ENCODE data around the gene LUZP2.
"Not testable (repeated sequence)": the region's sequence is repeated elsewhere in the genome, so short reads cannot be mapped to it uniquely, and the experiment has no call there.

Gene LUZP2

DNA sequence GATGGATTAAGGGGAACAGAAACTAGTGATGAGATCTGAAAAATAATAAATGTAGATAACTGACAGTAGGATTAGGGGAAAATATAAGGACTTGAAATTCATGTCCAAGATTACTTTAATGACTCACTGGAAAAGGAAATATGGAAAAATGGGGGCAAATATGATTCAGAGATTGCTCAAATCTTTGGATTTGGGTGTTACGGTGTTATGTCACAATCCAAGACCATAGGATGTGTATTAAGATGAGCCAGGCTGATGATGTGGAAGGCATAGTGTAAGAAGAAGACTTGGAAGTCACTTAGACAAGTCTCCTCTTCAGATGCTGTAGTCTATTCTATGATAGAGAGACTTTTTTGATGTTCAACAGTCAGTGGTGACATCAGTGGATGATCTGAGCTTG is 323.7 kb downstream of the LUZP2 start:
- DNase-seq (ENCODE audit: low spot score) = no peak

DNA sequence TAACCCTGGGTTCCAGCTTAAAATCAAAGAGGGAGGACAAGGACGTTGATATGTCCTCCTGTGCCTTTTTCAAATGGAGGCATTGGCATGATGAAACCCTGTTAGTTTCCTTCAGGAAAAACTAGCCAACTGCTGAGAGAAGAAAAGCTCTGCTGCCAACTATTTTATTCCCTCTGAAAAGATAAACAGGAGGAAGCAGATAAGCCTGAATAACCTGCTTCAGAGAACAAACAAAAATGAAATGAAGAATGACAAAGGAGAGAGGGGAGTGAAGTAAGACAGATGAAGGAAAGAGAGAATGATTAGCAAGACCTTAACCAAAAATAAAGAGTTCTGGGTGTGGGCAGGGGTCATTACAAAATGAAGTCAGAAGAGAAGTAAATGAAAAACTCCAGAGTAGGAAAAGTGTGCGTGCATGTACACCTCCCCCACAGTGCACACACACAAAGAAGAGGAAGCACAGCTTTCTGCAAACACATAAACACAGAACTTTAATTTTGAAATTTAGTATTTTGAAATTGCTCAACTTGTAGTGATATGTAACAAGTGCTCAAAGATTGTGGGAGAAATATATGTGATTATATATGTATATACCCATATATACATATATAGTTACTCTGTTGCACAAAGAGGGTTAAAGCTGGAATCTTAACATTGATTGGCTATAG is 332.2 kb downstream of the LUZP2 start:
- DNase-seq (ENCODE audit: low spot score) = no peak

DNA sequence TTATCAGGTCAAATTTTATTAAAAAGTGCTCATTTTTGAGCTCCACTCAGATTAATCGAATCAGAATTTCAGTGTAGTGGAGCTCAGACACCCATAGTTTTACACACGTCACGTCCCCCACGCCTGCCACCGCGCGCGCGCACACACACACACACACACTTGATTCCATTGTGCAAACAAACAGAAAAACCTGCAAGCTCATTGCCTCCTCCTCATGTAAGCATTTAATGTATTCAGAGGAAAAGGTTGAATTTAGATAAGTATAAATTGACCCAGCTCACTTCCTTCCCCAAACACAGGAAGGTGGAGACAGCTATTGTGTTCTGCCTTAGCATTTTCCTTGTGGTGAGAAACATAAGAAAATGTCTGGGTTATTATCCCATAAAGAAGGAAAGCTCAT is 336.7 kb downstream of the LUZP2 start:
- DNase-seq (ENCODE audit: low spot score) = no peak

DNA sequence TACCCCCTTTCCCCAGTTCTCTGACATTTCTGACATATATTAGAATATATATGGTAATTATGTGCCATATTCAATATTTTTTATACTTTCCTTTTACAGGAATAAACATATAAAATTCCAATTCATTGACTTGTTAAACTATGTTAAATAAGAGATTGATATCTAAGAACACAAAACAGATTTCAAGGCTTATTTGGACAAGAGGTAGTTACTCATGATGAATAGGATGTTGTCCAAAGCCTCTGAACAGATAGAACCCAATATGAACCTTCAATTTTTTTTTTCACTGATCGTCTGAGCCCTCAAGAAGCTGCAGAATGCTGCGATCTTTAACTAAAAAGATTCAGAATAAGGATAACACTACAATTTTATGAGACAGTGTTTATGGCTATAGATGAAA is 340.3 kb downstream of the LUZP2 start:
- no peak for DNase-seq (ENCODE audit: low spot score)

DNA sequence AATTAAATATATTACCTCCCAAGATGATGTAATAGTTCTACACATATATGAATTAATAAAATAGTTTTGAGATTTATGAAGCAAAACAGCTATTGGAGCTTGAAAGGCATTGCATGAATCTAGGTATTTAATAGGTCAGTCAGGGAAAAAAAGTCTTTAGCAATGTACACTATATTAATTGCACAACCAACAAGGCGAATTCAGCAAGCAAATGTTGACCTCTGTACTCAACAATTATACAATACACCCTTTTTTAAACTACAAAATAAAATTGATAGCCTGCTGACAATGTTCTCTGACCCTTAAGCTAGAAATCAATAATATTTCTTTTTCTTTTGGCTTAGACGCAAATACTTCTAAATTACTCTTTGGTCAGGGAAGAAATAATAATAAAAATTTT is 345.5 kb downstream of the LUZP2 start:
- no peak for DNase-seq (ENCODE audit: low spot score)

DNA sequence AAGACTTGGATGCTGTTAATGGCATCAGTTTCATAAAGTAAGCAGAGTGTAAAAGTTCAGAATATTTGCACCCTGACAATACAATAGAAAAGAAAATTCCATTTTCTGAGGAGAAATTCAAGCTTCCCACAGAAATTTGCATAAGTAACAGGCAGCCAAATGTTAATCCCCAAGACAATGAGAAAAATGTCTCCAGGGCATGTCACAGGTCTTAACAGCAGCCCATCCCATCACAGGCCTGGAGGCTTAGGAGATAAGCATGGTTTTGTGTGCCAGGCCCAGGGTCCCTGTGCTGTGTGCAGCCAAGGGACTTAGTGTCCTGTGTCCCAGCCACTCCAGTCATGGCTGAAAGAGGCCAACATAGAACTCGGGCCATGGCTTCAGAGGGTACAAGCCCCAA is 347.6 kb downstream of the LUZP2 start:
- DNase-seq (ENCODE audit: low spot score) = no peak

DNA sequence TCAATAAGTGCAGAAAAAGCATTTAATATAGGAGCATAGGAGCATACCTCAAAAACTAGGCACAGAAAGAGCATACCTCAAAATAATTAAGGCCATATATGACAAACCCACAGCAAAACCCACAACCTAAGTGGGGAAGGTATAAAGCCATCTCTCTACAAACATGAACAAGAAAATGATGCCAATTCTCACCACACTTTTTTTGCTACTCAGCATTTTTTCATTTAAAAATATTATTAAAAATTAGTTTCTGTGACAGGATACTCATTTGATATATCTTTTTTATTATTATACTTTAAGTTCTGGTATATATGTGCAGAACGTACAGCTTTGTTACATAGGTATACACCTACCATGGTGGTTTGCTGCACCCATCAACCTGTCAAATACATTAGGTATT is 352.0 kb downstream of the LUZP2 start:
- DNase-seq (ENCODE audit: low spot score) = no peak

DNA sequence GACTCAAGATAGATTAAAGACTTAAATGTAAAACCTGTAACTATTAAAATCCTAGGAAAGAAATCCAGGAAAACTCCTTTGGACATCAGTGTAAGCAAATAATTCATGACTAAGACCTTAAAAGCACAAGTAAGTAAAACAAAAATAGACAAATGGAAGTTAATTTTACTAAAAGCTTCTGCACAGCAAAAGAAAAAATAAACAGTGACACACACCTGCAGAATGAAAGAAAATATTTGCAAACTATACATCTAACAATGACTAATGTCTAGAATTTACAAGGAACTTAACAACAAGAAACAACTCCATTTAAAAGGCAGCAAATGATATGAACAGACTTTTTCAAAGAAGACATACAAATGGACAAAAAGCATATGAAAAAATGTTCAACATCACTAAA is 359.1 kb downstream of the LUZP2 start:
- no peak for DNase-seq (ENCODE audit: low spot score)

DNA sequence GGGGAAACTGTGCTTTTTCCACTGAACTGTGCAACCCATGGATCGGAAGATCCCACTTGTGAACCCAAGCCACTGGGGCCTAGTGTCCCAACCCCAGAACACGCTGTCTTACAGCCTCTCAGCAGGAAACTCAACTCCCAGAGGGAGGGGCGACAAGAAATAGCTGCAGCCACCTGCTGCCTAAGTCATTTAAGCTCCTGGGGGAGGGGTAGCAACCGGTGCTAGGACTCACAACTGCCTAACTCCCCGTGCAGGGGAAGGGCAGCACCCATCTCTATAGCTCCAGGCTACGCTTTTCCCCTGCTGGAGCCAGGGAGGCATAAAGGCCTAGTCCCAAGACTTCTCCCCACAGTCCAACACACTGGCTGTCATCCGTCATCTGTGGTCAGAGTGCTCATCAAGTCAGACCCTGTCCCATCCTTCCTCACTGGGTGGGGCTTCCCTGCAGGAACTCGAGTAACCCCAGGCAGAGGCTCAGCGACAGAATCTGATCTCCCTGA is 363.0 kb downstream of the LUZP2 start:
- DNase-seq (ENCODE audit: low spot score) = no peak

DNA sequence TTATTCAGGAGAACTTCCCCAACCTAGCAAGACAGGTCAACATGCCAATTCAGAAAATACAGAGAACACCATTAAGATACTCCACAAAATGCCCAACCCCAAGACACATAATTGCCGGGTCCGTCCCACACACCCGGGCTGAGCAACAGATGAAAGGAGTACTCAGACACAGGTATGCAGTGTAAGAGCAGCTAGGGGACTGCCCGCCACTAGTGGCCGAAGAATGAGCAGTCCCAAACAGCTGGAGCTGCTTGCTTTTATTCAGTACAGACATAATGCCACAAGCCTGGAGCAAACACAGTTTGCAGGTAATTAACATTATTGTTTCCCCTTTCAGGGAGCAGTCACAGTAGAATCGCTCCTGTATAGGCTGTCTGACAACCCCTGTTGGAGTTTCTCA is 364.6 kb downstream of the LUZP2 start:
- DNase-seq (ENCODE audit: low spot score) = no peak

DNA sequence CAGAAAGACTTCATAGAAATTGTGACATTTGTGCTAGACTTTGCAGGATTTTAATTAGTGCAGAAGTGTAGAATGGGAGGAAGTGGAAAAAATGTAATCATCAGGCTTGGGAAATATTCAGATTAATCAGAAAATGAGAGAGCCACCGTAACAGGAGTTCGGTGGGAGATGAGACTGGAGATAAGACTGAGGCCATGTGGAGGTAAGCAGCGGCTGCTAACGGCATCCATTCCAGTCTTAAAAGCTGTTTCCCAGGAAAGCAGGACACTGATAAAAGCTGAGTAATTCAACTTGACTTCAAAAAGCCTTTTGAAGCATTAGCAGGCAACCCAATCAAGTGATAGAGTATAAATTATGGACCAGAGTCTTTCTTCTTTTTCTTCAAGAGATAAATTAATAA is 369.9 kb downstream of the LUZP2 start:
- no peak for DNase-seq (ENCODE audit: low spot score)

DNA sequence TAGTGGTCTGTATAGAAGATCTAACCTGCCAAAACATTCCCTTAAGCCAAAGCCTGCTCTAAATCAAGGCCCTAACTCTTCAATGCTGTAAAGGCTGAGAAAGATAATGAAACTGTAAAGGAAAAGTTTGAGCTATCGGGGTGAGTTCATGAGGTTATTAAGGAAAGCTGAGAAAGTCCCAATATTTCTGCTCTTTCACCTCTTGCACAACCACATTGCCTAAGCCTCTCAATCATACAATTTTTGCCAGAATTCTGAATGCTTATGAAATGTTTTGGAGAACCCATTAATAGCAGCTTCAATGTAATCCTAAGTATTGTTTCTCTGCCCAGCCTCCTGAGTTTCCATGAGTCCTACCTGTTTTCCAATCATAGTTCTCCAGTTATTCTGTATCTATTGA is 373.2 kb downstream of the LUZP2 start:
- DNase-seq (ENCODE audit: low spot score) = no peak

DNA sequence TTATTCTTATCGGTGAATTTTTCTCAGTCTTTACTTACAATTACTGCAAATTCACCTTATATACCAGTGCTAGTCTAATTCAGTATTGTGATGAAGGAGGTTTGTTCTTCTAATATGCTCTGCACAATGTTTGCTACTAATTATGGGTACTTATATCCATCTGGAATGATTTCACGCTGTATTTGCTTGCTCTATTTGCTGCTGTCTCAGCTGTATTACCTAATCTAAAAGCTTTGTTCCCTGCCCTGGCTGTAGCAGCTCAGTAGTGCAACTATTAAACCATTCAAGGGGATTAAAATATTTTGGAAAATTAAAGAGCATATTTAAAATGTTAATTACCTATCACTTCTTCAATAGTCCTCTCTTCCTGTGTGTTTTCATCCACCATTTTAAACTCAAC is 375.3 kb downstream of the LUZP2 start:
- DNase-seq (ENCODE audit: low spot score) = no peak

DNA sequence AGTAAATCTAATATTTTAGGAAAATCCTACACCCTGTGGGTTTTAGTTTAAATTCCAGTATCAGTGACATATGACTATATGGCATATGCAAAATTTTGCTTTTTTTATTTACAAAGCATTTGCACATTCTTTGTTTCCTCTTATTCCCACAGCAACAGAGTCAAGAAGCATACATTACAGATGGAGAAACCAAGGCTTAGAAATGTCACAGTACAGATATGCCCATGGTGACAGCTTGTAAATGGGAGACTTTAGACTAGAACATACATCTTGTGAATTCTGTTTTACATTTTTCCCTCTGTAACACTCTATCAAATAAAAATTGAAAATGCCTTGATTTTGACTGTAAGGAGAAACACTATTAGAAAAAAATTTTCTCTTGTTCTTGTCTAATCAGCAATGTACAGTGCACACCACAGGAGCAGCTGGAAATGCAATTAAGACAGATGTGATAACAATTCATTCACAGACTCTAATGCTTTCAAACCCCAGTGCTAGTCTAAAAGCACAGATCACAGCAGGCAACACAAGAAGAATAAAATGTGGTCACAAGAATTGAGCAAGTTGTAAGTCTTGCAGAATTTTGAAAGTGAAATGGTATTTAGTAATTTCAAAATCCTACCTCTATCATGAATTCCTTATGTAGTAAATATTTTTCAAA is 375.9 kb downstream of the LUZP2 start:
- DNase-seq (ENCODE audit: low spot score) = no peak

DNA sequence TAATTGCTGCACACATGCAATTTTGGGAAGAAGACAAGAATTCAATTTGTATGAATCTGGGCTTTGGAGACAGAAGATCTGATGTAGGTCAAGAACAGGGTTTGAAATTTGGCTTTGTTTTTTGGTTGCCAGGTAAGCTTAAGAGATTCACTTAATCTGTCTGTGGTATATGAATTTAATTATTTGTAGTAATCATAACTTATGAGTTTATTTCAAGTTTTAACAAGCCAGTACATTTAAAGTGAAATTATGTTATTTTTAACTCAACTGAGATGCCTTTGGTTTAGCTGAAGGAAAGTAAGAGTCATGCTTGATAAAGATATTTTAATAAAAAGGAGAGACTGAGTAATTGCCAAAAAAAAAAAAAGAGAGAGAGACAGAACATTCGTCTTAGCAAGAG is 384.1 kb downstream of the LUZP2 start:
- no peak for DNase-seq (ENCODE audit: low spot score)

DNA sequence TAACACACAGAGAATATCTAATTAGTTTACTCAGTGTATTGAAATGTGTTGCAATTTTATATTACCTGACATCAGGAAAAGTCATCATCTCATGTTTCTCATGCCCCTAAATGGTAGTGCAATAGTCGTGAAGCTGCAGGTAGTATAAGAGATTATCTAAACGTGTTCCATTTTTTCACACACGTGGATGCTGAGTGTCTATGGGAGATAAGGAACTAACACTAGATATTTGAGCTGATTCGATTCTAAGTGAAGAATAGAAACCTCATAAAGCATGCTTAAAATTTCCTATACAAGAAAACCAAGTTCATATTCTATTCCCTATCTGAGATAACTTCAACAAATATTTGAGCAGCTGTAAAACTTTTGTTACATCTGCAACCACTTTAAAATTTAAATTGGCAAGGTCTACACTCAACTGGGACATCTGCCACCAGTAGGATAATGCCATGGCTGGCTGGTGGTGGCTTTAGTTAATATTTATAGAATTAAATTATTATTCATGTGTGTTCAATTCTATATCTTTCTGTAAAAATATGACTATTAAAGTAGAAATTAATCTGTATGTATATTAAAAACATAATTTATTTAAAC is 388.8 kb downstream of the LUZP2 start:
- no peak for DNase-seq (ENCODE audit: low spot score)

DNA sequence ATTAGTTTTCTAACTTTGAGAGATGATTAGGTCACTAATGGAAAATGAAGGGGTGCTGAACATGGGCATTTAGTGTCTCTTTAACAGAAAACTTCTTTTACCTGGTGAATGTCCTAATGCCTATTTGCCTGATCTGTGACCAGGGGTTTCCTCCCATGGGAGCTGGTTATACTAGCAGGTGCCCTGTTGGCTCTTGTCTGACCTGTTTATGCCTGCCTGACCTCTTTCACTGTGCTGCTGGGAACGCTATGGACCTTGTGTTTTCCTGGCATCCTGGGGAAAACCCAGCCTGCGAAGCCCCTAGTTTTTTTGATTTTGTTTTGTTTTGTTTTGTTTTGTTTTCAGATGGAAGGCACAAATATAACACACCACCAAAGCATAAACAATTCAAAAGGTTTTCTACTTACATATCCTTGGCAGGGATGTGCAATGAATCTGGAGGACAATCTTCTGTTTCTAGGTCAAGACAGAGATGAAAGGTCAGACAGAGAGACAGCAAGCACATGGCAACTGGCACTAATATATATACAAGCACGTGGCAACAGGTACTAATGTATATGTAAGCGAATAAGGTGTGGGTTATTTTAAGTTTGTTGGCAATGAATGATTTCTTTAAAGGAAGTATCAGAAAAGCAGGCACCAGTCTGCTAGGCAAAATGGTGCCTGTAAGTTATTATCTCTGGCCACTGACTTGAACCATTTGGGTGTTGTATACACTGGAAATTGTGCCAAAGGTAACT is 390.2 kb downstream of the LUZP2 start:
- DNase-seq (ENCODE audit: low spot score) = no peak

DNA sequence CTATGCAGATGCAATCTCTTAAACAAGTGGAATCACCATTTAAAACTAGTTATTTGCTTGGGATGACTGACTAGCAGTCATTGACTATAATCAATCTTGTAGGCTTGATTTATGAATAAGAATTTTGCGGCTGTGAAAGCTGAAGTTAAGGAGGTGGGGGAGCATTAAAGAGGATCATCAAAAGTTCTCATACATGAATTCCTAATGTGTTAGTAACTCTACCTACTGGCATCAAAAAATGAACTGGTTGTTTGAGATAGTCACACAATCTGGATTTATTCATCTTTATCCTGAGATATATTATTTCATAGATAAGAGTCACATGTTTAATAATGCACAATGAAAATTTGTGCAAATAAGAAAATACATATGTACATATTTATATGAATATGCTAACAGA is 393.6 kb downstream of the LUZP2 start:
- DNase-seq (ENCODE audit: low spot score) = no peak

DNA sequence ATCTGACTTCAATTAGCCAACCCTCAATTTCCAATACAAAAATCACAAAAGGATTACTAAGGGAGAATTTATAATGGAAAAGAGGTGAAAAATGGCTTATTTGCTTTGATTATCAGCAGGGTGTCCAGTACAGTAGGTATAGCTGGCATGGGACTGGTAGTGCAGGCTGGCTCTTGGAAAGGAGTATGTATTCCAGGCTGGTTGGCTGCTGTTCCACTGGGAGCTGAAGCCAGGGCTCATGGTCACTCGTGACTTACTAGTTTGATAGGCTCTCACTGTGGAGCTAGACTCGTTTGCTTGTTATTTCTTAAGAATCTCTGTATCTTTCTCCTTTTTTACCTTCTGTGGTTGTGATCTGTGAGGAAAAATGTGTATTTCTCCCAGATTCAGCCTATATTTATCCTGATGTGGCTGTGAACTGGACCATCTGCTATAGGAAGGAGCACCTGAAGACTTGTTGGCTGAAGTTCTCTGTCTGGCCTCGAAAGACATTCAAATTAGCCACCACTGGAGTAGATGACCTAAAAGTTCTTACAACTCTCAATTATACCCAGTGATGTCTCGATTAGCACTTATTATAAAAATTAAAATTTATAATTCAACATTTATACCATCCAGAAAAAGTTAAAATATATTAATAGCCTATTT is 395.1 kb downstream of the LUZP2 start:
- not testable (repeated sequence) for DNase-seq (ENCODE audit: low spot score)

DNA sequence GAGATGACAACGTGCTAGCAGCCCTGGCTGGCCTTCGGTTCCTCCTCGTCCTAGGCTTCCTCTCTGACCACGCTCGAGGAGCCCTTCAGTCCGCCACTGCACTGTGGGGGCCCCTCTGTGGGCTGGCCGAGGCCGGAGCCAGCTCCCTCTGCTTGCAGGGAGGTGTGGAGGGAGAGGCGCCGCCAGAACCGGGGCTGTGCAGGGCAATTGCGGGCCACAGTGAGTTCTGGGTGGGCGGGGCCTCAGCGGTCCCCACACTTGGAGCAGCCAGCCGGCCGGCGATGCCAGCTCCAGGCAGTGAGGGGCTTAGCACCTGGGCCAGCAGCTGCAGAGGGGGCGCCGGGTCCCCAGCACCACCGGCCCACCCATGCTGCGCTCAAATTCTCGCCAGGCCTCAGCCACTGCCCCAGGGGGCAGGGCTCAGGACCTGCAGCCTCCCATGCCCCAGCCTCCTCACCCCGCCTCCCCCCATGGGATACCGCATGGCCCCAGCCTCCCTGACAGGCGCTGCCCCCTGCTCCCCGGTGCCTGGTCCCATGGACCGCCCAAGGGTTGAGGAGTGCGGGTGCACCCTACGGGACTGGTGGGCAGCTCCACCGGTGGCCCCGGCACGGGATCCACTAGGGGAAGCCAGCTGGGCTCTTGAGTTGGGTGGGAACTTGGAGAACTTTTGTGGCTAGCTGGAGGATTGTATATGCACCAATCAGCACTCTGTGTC is 399.4 kb downstream of the LUZP2 start:
- DNase-seq (ENCODE audit: low spot score) = no peak

DNA sequence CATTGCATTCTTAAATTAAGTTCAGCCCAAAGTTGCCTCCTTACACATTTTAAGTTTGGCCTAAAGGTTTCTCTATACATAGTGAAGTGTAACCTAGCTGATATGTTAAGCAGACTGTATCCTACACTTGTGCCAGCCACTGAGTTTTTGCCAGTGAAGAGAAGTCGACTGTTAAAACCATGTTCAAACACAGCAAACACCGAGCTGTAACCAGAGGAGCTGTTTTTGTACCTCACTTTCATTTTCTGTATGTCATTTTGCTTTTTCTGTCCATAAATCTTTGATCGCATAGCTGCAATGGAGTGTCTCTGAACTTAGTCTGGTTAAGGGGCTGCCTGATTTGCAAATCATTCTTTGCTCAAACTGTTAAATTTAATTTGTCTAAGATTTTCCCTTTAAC is 403.7 kb downstream of the LUZP2 start:
- no peak for DNase-seq (ENCODE audit: low spot score)

All from kidney tubule cell (primary cell).